Esophagus muscularis mucosa (tissue), 4 donors: ENCODE results near the gene PHF2.

ENCODE experiments used
- EP300 ChIP-seq: sonication (generic); formaldehyde crosslinking; IDR thresholded peaks from one replicate; pipeline ENCODE4 v1.6.1; 2017; ENCODE audit warnings: antibody characterized with exemption
- POLR2A ChIP-seq: fragments of 450-650 bp; IDR thresholded peaks from one replicate; pipeline ENCODE4 v1.6.1; 2017; ENCODE audit warnings: antibody characterized with exemption, moderate library complexity, mild to moderate bottlenecking, low read depth
- POLR2AphosphoS5 ChIP-seq, 2 donors: sonication (generic); formaldehyde crosslinking; IDR thresholded peaks; one replicate each; pipeline ENCODE4 v1.6.1; 2017; ENCODE audit warnings: antibody characterized with exemption in 2 of 2
- TF ChIP-seq, protein P1 (sequence below), 3 experiments: fragments of 200-600 bp in 2 of 3; fragments of 450-650 bp in 1 of 3; sonication (generic) in 2 of 3; IDR thresholded peaks; one replicate each; pipeline ENCODE4 v1.5.1; 2017 to 2019; ENCODE audit warnings: antibody characterized with exemption in 3 of 3, mild to moderate bottlenecking in 2 of 3, moderate library complexity in 1 of 3

DNA sequence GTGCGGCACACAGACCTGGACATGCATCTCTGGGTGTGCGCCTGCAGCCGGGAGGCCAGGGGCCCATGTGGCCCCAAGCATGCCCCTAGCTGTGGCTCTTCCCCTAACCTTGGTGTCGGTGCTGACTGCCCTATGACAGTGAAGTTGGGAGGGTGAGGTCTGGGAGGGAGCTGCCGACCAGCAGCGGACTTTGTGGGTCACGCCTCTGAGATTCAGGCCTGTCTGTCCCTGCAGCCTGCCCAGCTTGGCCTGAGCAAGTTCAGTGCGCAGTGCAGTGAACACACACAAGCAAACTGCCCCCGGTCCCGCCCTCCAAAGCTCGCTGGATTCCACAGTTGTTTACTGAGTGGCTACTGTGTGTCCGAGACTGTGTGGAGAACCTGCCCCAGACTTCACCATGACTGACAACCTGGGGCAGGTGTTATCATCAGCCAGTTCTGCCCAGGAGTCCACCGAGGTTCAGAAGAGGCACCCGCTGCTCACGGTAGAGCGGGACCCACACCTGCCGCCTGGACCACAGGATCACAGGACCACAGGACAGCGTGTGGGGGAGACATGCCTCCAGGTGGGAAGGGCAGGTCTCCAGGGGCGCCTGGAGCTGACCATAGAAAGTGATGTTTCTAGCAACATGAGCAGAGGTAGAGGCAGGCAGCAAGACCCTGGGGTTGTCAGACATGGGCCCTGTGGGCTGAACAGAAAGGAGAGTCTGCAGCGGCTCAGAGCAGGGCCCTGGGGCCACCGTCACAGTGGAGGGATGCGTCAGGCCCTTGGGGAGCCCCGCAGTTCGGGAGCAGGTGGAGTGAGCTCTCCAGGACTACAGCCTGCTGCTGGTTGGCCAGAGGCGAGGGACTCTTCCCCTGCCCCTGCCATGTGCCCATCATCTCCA is 105.1 kb downstream of the PHF2 start:
- TF ChIP-seq, protein P1, sequence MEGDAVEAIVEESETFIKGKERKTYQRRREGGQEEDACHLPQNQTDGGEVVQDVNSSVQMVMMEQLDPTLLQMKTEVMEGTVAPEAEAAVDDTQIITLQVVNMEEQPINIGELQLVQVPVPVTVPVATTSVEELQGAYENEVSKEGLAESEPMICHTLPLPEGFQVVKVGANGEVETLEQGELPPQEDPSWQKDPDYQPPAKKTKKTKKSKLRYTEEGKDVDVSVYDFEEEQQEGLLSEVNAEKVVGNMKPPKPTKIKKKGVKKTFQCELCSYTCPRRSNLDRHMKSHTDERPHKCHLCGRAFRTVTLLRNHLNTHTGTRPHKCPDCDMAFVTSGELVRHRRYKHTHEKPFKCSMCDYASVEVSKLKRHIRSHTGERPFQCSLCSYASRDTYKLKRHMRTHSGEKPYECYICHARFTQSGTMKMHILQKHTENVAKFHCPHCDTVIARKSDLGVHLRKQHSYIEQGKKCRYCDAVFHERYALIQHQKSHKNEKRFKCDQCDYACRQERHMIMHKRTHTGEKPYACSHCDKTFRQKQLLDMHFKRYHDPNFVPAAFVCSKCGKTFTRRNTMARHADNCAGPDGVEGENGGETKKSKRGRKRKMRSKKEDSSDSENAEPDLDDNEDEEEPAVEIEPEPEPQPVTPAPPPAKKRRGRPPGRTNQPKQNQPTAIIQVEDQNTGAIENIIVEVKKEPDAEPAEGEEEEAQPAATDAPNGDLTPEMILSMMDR (IDR thresholded peaks at IDR 0.05) = no peak
- TF ChIP-seq POLR2A = no peak
- TF ChIP-seq EP300 = no peak
- no peak for TF ChIP-seq POLR2AphosphoS5 (IDR thresholded peaks at IDR 0.05)
